ENCODE data around the gene MEGF6.

The MEGF6 gene

GRCh38 chr1:3469104-3469848, 142.0 kb downstream of the MEGF6 start:
- no peak for DNase-seq (ENCODE audit: low read depth, low spot score)
- Histone ChIP-seq H3K4me1 (ENCODE audit: control insufficient read depth, insufficient read depth, low read length) (peaks cover 9% of the 10 kb centered on the region), H3K9me3 (ENCODE audit: control insufficient read depth, insufficient read depth, low read length) (no peaks in the 10 kb centered on the region), H3K27me3 (ENCODE audit: control insufficient read depth, insufficient read depth, low read length) (no peaks in the 10 kb centered on the region), H3K36me3 (ENCODE audit: control insufficient read depth, insufficient read depth, low read length) (peaks cover 11% of the 10 kb centered on the region; the same call in 1 of the 2 replicates), H3K27ac (ENCODE audit: low read length) (no peak overlapping the region), H3K4me3 (ENCODE audit: low read length) (no peak overlapping the region)
- no CpG with 5 or more reads among the region's 31 CpGs for WGBS (ENCODE audit: insufficient coverage, insufficient read length)

DNA sequence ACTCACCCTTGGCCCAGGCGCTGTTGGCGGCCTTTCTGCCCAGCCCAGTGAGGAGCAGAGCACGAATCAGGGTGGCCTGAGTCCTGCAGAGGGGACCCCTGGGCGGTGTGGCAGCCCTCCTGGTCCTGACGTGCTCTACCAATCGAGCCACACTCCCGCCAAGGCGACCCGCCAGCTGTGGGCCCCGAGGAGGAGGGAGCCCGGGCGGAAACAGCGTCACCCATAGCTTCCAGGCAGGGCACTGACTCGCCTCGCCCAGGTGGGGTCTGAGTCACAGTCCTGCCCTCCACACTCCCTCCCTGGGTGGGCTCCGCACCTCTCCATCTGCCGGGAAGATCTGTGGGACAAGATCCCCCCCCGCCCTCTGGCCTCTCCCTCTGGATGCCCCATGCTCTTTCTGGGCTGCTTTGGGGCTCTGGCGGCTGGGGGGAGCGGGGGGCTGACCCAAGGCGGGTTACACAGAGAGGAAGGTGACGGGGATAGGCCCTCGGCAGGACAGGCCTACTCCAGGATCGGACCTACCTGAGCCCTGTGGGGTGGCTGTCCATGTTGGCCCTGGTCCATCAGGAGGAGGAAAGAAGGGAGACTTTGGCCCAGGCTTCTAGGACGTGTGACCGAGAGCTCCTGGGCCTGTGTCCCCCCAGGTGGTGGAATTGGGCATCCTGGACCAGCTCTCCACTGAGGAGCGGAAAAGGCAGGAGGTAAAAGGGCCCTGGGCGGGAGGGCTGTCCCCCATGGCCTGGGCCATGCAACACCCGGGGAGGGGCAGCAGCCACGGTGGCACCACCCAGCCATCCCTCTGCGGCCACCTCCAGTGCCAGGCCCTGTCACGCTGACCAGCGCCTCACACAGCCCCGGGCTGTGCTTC, 142.8 kb downstream of the MEGF6 start:
- Histone ChIP-seq H3K27ac (ENCODE audit: low read length) (no peak overlapping the region), H3K36me3 (ENCODE audit: control insufficient read depth, insufficient read depth, low read length) (peaks cover 7% of the 10 kb centered on the region; the same call in 1 of the 2 replicates), H3K4me3 (ENCODE audit: low read length) (no peak overlapping the region), H3K27me3 (ENCODE audit: control insufficient read depth, insufficient read depth, low read length) (no peaks in the 10 kb centered on the region), H3K9me3 (ENCODE audit: control insufficient read depth, insufficient read depth, low read length) (no peaks in the 10 kb centered on the region), H3K4me1 (ENCODE audit: control insufficient read depth, insufficient read depth, low read length) (peaks cover 9% of the 10 kb centered on the region)
- WGBS (ENCODE audit: insufficient coverage, insufficient read length), result no CpG with 5 or more reads among the region's 34 CpGs
- DNase-seq (ENCODE audit: low read depth, low spot score), result no peak

DNA sequence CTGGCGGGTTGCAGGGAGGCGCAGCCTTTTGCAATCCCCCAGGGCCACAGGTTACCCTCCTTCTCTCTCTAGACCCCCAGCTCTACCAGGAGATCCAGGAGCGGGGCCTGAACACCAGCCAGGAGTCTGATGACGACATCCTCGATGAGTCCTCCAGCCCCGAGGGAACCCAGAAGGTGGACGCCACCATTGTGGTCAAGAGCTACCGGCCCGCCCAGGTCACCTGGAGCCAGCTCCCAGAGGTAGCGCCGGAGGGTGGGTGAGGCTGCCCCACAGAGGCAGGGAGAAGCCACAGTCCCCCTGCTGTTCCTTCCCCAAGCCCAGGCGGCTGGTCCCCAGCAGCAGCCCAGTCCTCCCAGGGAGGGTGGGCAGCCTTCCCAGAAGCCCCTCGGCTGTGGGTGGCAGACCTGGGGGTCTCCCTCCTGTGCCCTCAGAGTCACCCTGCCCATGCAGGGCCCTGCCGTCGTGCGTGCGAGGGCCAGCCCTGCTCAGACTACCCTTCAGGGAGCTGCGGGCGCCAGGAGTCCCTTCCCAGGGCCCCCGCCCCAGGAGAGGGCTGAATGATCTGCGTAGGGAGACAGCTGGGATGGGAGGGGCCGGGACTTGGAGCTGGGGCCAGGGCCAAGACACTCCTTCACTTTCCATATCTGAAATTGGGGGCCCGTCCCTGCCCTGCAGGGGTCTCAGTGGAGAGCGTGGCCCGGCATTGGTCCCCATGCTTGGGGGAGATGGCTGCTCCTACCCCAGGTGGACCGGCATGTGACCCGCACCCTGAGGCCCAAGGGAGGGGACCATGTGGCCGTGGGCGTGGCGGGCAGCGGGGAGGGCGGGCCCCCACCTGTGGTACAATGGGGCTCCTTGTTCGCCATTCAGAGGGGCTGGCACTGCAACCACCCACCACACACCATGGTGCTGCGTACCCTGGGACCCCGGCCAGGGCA, 143.9 kb downstream of the MEGF6 start:
- H3K36me3 ChIP-seq (ENCODE audit: control insufficient read depth, insufficient read depth, low read length), result peaks cover 7% of the 10 kb centered on the region; the same call in 1 of the 2 replicates
- H3K4me1 ChIP-seq (ENCODE audit: control insufficient read depth, insufficient read depth, low read length), result peaks cover 9% of the 10 kb centered on the region
- H3K27me3 ChIP-seq (ENCODE audit: control insufficient read depth, insufficient read depth, low read length), result no peaks in the 10 kb centered on the region
- no peaks in the 10 kb centered on the region for H3K9me3 ChIP-seq (ENCODE audit: control insufficient read depth, insufficient read depth, low read length)
- no peak overlapping the region for H3K4me3 ChIP-seq (ENCODE audit: low read length)
- DNase-seq (ENCODE audit: low read depth, low spot score), result no peak
- WGBS (ENCODE audit: insufficient coverage, insufficient read length), result no CpG with 5 or more reads among the region's 35 CpGs
- no peak overlapping the region for H3K27ac ChIP-seq (ENCODE audit: low read length)

DNA sequence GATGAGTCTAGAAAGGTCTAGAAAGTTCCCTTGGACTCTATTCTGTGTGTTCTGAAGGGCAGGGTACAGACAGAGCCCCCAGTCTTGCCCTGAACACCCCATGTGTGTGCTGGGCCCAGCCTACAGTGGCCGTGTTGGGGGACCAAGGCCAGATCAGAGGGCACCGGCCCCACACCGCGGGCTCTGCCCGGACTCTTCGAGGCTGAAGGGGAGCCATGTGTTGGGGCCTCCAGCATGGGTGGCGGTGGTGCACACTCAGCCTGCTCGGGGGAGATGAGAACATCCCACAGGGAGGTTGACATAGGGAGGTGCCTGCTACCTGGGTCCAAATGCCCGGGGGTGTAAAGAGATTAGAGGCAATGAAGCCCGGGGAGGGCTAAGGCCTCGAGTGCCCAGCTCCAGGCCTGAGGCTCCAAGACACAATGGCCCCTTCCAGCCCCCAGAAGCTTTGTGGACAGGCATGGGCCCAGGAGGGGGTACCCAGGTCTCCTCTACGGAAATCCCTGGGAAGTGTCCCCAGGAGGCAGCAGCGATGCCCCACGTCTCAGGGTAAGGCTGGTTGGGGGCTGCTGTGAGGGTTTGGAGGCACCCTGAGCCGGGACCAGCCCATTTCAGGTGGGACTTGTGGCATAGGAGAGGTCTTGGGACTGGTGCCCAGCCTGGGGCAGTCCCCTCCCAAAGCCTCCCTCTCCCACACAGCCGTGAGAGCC, 144.8 kb downstream of the MEGF6 start:
- WGBS (ENCODE audit: insufficient coverage, insufficient read length), result no CpG with 5 or more reads among the region's 16 CpGs
- H3K4me1 ChIP-seq (ENCODE audit: control insufficient read depth, insufficient read depth, low read length), result peaks cover 5% of the 10 kb centered on the region

DNA sequence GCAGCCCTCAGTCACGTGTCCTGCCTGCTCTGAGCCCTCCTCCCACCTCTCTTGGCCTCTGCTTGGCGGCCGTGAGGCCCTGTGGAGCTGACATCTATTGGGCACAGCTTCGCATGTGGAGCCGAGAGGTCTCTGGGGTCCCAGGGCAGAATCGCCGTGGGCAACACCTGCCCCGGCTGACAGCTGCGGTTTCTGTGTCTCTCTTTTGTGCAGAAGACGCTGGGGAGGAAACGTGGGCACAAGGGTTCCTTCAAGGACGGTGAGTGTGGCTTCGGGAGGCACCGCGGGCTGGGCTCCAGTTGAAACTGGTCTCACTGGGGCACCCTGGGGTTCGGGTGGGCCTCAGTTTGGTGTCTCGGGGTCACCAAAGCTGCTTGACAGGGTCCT, 145.4 kb downstream of the MEGF6 start:
- WGBS (ENCODE audit: insufficient coverage, insufficient read length), result no CpG with 5 or more reads among the region's 17 CpGs
- Histone ChIP-seq H3K27ac (ENCODE audit: low read length) (no peak overlapping the region), H3K4me1 (ENCODE audit: control insufficient read depth, insufficient read depth, low read length) (peaks cover 3% of the 10 kb centered on the region), H3K36me3 (ENCODE audit: control insufficient read depth, insufficient read depth, low read length) (peaks cover 7% of the 10 kb centered on the region), H3K9me3 (ENCODE audit: control insufficient read depth, insufficient read depth, low read length) (no peaks in the 10 kb centered on the region), H3K27me3 (ENCODE audit: control insufficient read depth, insufficient read depth, low read length) (no peaks in the 10 kb centered on the region), H3K4me3 (ENCODE audit: low read length) (no peak overlapping the region)
- DNase-seq (ENCODE audit: low read depth, low spot score), result no peak

More for the DNA sequence above, 144.8 kb downstream of the MEGF6 start:
- Histone ChIP-seq H3K4me3 (ENCODE audit: low read length) (no peak overlapping the region), H3K27ac (ENCODE audit: low read length) (no peak overlapping the region), H3K27me3 (ENCODE audit: control insufficient read depth, insufficient read depth, low read length) (no peaks in the 10 kb centered on the region), H3K36me3 (ENCODE audit: control insufficient read depth, insufficient read depth, low read length) (peaks cover 7% of the 10 kb centered on the region), H3K9me3 (ENCODE audit: control insufficient read depth, insufficient read depth, low read length) (no peaks in the 10 kb centered on the region)
- no peak for DNase-seq (ENCODE audit: low read depth, low spot score)

- no CpG with 5 or more reads among the region's 28 CpGs for WGBS (ENCODE audit: insufficient coverage, insufficient read length)
- Histone ChIP-seq H3K27me3 (ENCODE audit: control insufficient read depth, insufficient read depth, low read length) (no peaks in the 10 kb centered on the region), H3K36me3 (ENCODE audit: control insufficient read depth, insufficient read depth, low read length) (peaks cover 7% of the 10 kb centered on the region), H3K9me3 (ENCODE audit: control insufficient read depth, insufficient read depth, low read length) (no peaks in the 10 kb centered on the region), H3K27ac (ENCODE audit: low read length) (no peak overlapping the region), H3K4me1 (ENCODE audit: control insufficient read depth, insufficient read depth, low read length) (no peaks in the 10 kb centered on the region; the same call in 1 of the 2 replicates), H3K4me3 (ENCODE audit: low read length) (no peak overlapping the region)
- DNase-seq (ENCODE audit: low read depth, low spot score), result no peak
Measured at GRCh38 chr1:3465091-3465934, 146.0 kb downstream of the MEGF6 start.

DNA sequence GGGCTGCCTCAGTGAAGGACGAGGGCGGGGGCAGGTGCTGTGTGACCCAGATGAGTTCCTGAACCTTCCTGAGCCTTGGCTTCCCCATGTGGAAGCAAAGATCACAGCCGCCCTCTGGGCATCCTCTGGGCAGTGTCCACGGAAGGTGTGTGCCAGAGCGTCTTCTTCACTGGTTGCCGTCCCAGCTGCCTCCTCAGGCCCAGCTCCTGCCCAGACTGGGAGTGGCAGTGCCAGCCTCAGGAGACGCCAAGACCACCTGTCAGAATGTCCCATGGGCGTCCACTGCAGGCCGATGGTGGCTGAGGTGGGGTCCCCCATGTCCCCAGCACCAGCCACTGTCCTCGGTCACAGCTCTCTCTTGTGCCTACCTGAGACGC, 146.7 kb downstream of the MEGF6 start:
- H3K4me1 ChIP-seq (ENCODE audit: control insufficient read depth, insufficient read depth, low read length), result no peaks in the 10 kb centered on the region; the same call in 1 of the 2 replicates
- H3K9me3 ChIP-seq (ENCODE audit: control insufficient read depth, insufficient read depth, low read length), result no peaks in the 10 kb centered on the region
- peaks cover 7% of the 10 kb centered on the region for H3K36me3 ChIP-seq (ENCODE audit: control insufficient read depth, insufficient read depth, low read length)
- no peaks in the 10 kb centered on the region for H3K27me3 ChIP-seq (ENCODE audit: control insufficient read depth, insufficient read depth, low read length)
- no CpG with 5 or more reads among the region's 11 CpGs for WGBS (ENCODE audit: insufficient coverage, insufficient read length)
- no peak overlapping the region for H3K27ac ChIP-seq (ENCODE audit: low read length)
- no peak overlapping the region for H3K4me3 ChIP-seq (ENCODE audit: low read length)
- DNase-seq (ENCODE audit: low read depth, low spot score), result no peak

DNA sequence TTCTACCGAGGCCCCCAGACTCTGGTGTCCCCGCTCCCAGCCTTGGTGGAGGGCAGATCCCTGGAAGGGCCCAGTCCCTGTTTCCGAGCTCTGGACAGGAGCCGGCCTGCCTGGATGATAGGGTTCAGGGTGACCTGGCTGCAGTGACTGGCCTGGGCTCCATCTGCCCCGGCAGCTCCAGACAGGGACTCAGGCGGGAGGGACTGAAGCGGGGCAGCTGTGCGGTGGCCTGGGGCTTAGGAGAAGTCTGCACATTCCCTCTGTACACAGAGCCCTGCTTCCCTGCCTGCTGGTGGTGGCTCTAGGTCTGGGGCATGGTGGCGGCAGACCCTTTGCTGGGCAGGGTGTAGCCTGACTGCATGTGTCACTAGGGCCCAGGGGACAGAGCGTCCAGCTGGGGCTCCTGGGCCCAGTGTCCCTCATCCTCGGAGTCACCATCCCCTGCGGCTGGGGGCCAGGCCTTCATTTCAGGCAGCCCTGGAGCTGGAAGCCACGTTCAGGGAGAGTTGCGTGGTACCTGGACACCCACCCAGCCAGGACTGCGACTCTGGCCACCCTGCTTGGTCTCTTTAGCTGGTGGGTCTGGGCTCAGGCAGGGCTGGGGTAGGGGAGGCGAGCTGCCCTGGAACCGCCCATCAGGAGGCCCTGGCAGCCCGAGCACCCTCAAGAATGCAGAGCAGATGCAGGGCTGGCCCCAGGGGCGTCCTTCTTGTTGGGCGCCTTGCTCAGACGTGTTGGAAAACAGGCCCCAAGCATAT, 147.2 kb downstream of the MEGF6 start:
- Histone ChIP-seq H3K27me3 (ENCODE audit: control insufficient read depth, insufficient read depth, low read length) (no peaks in the 10 kb centered on the region), H3K4me1 (ENCODE audit: control insufficient read depth, insufficient read depth, low read length) (no peaks in the 10 kb centered on the region; the same call in 1 of the 2 replicates), H3K4me3 (ENCODE audit: low read length) (no peak overlapping the region), H3K9me3 (ENCODE audit: control insufficient read depth, insufficient read depth, low read length) (no peaks in the 10 kb centered on the region), H3K36me3 (ENCODE audit: control insufficient read depth, insufficient read depth, low read length) (peaks cover 3% of the 10 kb centered on the region; the same call in 1 of the 2 replicates), H3K27ac (ENCODE audit: low read length) (no peak overlapping the region)
- no peak for DNase-seq (ENCODE audit: low read depth, low spot score)
- no CpG with 5 or more reads among the region's 21 CpGs for WGBS (ENCODE audit: insufficient coverage, insufficient read length)
